OCI-M2 (cell line): ENCODE measurements around the gene CHST10.
"Not testable (repeated sequence)": the region's sequence is repeated elsewhere in the genome, so short reads cannot be mapped to it uniquely, and the experiment has no call there.

Source experiments
- DNase-seq: peaks from one replicate; lab custom pipeline; 2025; ENCODE audit not compliant: unreplicated experiment; lab: John Stamatoyannopoulos, UW

The CHST10 gene

GRCh38 chr2:100416935-100417710 is at the start of gene CHST10:
Gene CHST10, minus strand, starts transcription at chr2:100417668. Its CDS starts 10,993 bp downstream, at chr2:100406675.
- no peak for DNase-seq

- no peak for DNase-seq
These were observed 43.5 kb upstream of the CHST10 start for GRCh38 chr2:100460904-100461530.

- not testable (repeated sequence) for DNase-seq
These were observed 38.9 kb upstream of the CHST10 start for GRCh38 chr2:100456357-100456756.

- no peak for DNase-seq
These were observed 36.4 kb upstream of the CHST10 start for GRCh38 chr2:100453853-100454252.

- DNase-seq, result no peak
These were observed 34.3 kb upstream of the CHST10 start for GRCh38 chr2:100451734-100452133.

- DNase-seq, result no peak
These were observed 33.6 kb upstream of the CHST10 start for GRCh38 chr2:100451092-100451491.

- no peak for DNase-seq
These were observed 29.2 kb upstream of the CHST10 start for GRCh38 chr2:100446696-100447095.

- no peak for DNase-seq
These were observed 20.3 kb upstream of the CHST10 start for GRCh38 chr2:100437751-100438150.

- no peak for DNase-seq
These were observed 12.3 kb upstream of the CHST10 start for GRCh38 chr2:100429726-100430125.

- no peak for DNase-seq
These were observed 10.3 kb upstream of the CHST10 start for GRCh38 chr2:100427627-100428258.

GRCh38 chr2:100427111-100427510 is 9.6 kb upstream of the CHST10 start:
- DNase-seq, result no peak

- DNase-seq, result no peak
These were observed 8.9 kb upstream of the CHST10 start for GRCh38 chr2:100426384-100426720.

GRCh38 chr2:100425573-100426383 is 8.3 kb upstream of the CHST10 start:
- no peak for DNase-seq

- no peak for DNase-seq
These were observed 7.6 kb upstream of the CHST10 start for GRCh38 chr2:100425107-100425506.

- DNase-seq, result no peak
These were observed 6.9 kb upstream of the CHST10 start for GRCh38 chr2:100424277-100424875.

- DNase-seq, result no peak
These were observed 6.2 kb upstream of the CHST10 start for GRCh38 chr2:100423631-100424030.

- no peak for DNase-seq
These were observed 5.0 kb upstream of the CHST10 start for GRCh38 chr2:100422320-100423055.

- DNase-seq, result no peak
These were observed 2.4 kb upstream of the CHST10 start for GRCh38 chr2:100419915-100420314.

GRCh38 chr2:100418406-100418962 is 1.0 kb upstream of the CHST10 start:
- no peak for DNase-seq

- no peak for DNase-seq
These were observed 250 bp upstream of the CHST10 start for GRCh38 chr2:100417711-100418124.
